PC-3 (cell line): ENCODE results near the gene UBR4. TPM values are rescaled to one million over a fixed set of nuclear protein-coding genes. Genes with fewer than 3 reads are reported as not detected.

Source experiments
- ATAC-seq: fragments of 200-7000 bp; cut with Tn5 transposase; 2 replicates; pipeline ENCODE4 v1.9.1; 2020; ENCODE audit warnings: mild to moderate bottlenecking, moderate library complexity
- BruUV-seq: library from RNA; stranded (reverse); fragments of 400-500 nt; replicated peaks from 2 replicates; lab custom pipeline; 2021; lab: Mats Ljungman, UMichigan
- CTCF ChIA-PET: fragments of 300-600 bp; sonication (Branson Sonifier 250); formaldehyde crosslinking; loops from one replicate; lab custom pipeline; 2022; ENCODE audit warnings: antibody characterized with exemption; lab: Charles Lee
- POLR2A ChIA-PET: fragments of 300-600 bp; sonication (Branson Sonifier 250); formaldehyde crosslinking; loops from one replicate; lab custom pipeline; 2022; ENCODE audit warnings: antibody characterized with exemption; ENCODE audit not compliant: unreplicated experiment; lab: Charles Lee
- DNase-seq: peaks from one replicate; pipeline ENCODE4 v3.0.0-alpha.2; 2015
- H2AFZ ChIP-seq: fragments of 300-600 bp; sonication (generic); 2 replicates; pipeline ENCODE4 v1.6.0; 2016; ENCODE audit warnings: antibody characterized with exemption, low read length
- H3F3A ChIP-seq: fragments of 300-600 bp; sonication (generic); one replicate; pipeline ENCODE4 v1.6.0; 2017; ENCODE audit warnings: antibody characterized with exemption, low read length, control low read depth, mild to moderate bottlenecking; ENCODE audit not compliant: unreplicated experiment
- H3K27ac ChIP-seq: fragments of 300-600 bp; sonication (generic); 2 replicates; pipeline ENCODE4 v1.5.1; 2016; ENCODE audit warnings: mild to moderate bottlenecking, low read length
- H3K27me3 ChIP-seq: fragments of 300-600 bp; sonication (generic); 2 replicates; pipeline ENCODE4 v1.6.1; 2016; ENCODE audit warnings: low read length, mixed read lengths
- H3K36me3 ChIP-seq: fragments of 300-600 bp; sonication (generic); 2 replicates; pipeline ENCODE4 v1.6.1; 2016; ENCODE audit warnings: low read depth, mixed run types, low read length, mixed read lengths
- H3K4me1 ChIP-seq: fragments of 300-600 bp; sonication (generic); 2 replicates; pipeline ENCODE4 v1.5.1; 2016; ENCODE audit warnings: low read length; ENCODE audit not compliant: insufficient read depth
- H3K4me2 ChIP-seq: fragments of 300-600 bp; sonication (generic); 2 replicates; pipeline ENCODE4 v1.6.0; 2016; ENCODE audit warnings: low read length
- H3K4me3 ChIP-seq: fragments of 300-600 bp; sonication (generic); 2 replicates; pipeline ENCODE4 v1.5.1; 2016; ENCODE audit warnings: mild to moderate bottlenecking, low read length, mixed read lengths
- H3K79me2 ChIP-seq: fragments of 300-600 bp; sonication (generic); 2 replicates; pipeline ENCODE4 v1.6.1; 2017; ENCODE audit warnings: low read length, mixed read lengths
- H3K9ac ChIP-seq: fragments of 300-600 bp; sonication (generic); 2 replicates; pipeline ENCODE4 v1.6.0; 2016; ENCODE audit warnings: mild to moderate bottlenecking, low read length
- H3K9me2 ChIP-seq: fragments of 300-600 bp; sonication (generic); replicated peaks from 2 replicates; pipeline ENCODE4 v1.6.1; 2016; ENCODE audit warnings: mixed run types, low read length, mixed read lengths
- H3K9me3 ChIP-seq: fragments of 300-600 bp; sonication (generic); 2 replicates; pipeline ENCODE4 v1.6.1; 2016; ENCODE audit warnings: low read length, mixed read lengths
- H4K20me1 ChIP-seq: fragments of 300-600 bp; sonication (generic); 2 replicates; pipeline ENCODE4 v1.6.1; 2016; ENCODE audit warnings: low read length, mixed read lengths
- EZH2 ChIP-seq: fragments of 300-600 bp; sonication (generic); IDR thresholded peaks from one replicate; pipeline ENCODE4 v1.6.1; 2017; ENCODE audit warnings: antibody characterized with exemption, mild to moderate bottlenecking, low read length; ENCODE audit not compliant: unreplicated experiment
- EZH2phosphoT487 ChIP-seq: fragments of 300-600 bp; sonication (generic); IDR thresholded peaks from 2 replicates; pipeline ENCODE4 v1.6.1; 2018; ENCODE audit warnings: mild to moderate bottlenecking, antibody characterized with exemption, low read length, borderline replicate concordance
- intact Hi-C: fragments of 100-400 bp; cut with micrococcal nuclease; formaldehyde crosslinking; loops from 2 replicates; pipeline ENCODE4 v1.9.0; 2023
- total RNA-seq: library from RNA; depleted of rRNA; stranded (reverse); fragments of >200 nt; gene quantifications from 2 replicates; pipeline ENCODE4 v1.2.3, GENCODE V29; 2014
- TF ChIP-seq, protein P1 (sequence below): fragments of 300-600 bp; sonication (generic); conservative IDR thresholded peaks from 2 replicates; pipeline ENCODE4 v1.5.1; 2017; ENCODE audit warnings: antibody characterized with exemption, low read depth, mild to moderate bottlenecking, low read length

UBR4 gene
- total RNA-seq, 1 experiment from 2014 or later, result 141 TPM

DNA sequence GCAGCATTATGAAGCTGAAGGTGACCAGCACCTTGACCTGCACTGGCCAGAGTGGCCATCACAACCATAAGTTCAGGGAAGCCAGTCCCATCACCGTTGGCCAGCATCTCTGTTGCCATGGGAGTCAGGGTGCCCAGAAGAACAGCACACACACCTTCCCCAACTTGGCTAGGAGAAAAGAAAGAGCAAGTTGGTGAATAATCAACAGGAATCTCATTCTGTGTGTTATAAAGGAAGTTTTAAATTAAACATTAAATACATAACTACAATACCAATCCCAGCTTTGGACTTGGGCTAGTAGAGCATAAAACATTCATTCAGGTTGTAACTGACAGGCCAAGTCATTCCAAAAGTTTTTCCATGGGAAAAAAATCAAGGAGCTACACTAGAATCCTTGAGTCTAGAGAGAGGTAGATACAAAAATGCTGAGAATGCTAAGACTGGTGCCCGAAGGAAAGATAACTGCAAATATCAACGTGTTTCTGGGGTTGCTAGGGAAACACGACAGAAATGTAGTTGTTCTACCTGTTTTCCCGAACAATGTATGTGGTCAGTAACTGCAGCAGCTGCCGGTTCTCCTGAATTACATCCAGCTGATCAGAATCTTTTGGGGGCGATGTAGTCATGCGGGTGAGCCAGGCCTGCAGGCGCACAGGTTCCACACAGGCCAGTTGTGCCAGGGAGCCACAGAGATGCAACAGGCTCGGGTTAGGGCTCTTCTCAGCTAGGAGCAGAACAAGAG, 45.6 kb downstream of the UBR4 start:
- H3K36me3 ChIP-seq, result peaks cover 90% of the 10 kb centered on the region
- no peaks in the 10 kb centered on the region for H3F3A ChIP-seq
- CTCF ChIA-PET, result interaction anchor here (0.9 kb wide), 1 partner anchor 15 kb away, joined by 4 read pairs; no protein-coding TSS in a partner anchor
- H4K20me1 ChIP-seq, result peaks cover 25% of the 10 kb centered on the region
- H3K9ac ChIP-seq, result no peak overlapping the region
- H3K79me2 ChIP-seq, result no peaks in the 10 kb centered on the region
- BruUV-seq, result no TSS peak
- no peak overlapping the region for H3K4me3 ChIP-seq
- no peak overlapping the region for H2AFZ ChIP-seq
- TF ChIP-seq, protein P1, sequence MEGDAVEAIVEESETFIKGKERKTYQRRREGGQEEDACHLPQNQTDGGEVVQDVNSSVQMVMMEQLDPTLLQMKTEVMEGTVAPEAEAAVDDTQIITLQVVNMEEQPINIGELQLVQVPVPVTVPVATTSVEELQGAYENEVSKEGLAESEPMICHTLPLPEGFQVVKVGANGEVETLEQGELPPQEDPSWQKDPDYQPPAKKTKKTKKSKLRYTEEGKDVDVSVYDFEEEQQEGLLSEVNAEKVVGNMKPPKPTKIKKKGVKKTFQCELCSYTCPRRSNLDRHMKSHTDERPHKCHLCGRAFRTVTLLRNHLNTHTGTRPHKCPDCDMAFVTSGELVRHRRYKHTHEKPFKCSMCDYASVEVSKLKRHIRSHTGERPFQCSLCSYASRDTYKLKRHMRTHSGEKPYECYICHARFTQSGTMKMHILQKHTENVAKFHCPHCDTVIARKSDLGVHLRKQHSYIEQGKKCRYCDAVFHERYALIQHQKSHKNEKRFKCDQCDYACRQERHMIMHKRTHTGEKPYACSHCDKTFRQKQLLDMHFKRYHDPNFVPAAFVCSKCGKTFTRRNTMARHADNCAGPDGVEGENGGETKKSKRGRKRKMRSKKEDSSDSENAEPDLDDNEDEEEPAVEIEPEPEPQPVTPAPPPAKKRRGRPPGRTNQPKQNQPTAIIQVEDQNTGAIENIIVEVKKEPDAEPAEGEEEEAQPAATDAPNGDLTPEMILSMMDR, result no peak
- TF ChIP-seq EZH2phosphoT487 (no peak), EZH2 (no peak)
- H3K27me3 ChIP-seq, result no peaks in the 10 kb centered on the region
- POLR2A ChIA-PET, result no interaction called here
- intact Hi-C loops, result no loop called here
- H3K4me1 ChIP-seq, result peaks cover 42% of the 10 kb centered on the region
- no peaks in the 10 kb centered on the region for H3K9me2 ChIP-seq
- H3K4me2 ChIP-seq, result no peak overlapping the region
- H3K9me3 ChIP-seq, result no peaks in the 10 kb centered on the region
- DNase-seq (peak; percentile 51), ATAC-seq (no peak)
- H3K27ac ChIP-seq, result 0 out of 2 replicates have a peak overlapping the region, but pooled peaks have one; percentile 2

DNA sequence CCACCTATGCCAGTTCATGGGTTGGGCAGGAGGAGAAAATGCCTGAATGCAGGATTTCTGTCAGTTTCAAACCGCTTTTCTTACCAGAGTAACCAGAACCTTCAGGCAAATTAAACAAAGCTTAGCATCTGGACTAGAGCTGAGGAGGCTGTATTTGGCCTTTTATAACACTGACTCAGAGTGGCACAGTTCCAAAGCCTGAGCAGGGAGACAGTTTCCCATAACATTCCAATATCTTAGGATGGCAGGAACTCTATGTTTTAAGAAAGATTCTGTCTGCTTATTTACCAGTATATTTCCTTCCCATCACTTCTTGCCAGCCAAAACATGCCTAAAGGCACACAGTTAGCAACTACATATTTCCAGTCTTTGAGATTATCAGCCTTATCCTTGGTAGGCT, 46.8 kb downstream of the UBR4 start:
- peak overlapping the region; percentile 45 for H3K27ac ChIP-seq
- no peaks in the 10 kb centered on the region for H3F3A ChIP-seq
- H3K79me2 ChIP-seq, result no peaks in the 10 kb centered on the region
- peaks cover 44% of the 10 kb centered on the region for H3K4me1 ChIP-seq
- CTCF ChIA-PET, result interaction anchor here (0.6 to 0.9 kb wide), 3 partner anchors 16 to 1524 kb away, joined by 4 read pairs; no protein-coding TSS in a partner anchor
- H3K36me3 ChIP-seq, result peaks cover 91% of the 10 kb centered on the region
- no peak overlapping the region for H3K9ac ChIP-seq
- ATAC-seq, result peak; percentile 91
- H3K4me3 ChIP-seq, result no peak overlapping the region
- peaks cover 25% of the 10 kb centered on the region for H4K20me1 ChIP-seq
- peak overlapping the region; percentile 13 for H3K4me2 ChIP-seq
- H3K9me2 ChIP-seq, result no peaks in the 10 kb centered on the region
- BruUV-seq, result no TSS peak
- DNase-seq, result peak; percentile 73
- no peaks in the 10 kb centered on the region for H3K27me3 ChIP-seq
- H2AFZ ChIP-seq, result no peak overlapping the region
- POLR2A ChIA-PET, result interaction anchor here (0.5 kb wide), 2 partner anchors 11 to 83 kb away, joined by 3 read pairs; no protein-coding TSS in a partner anchor
- TF ChIP-seq EZH2phosphoT487, result no peak
- TF ChIP-seq, protein P1, result no peak
- no peak for TF ChIP-seq EZH2
- H3K9me3 ChIP-seq, result no peaks in the 10 kb centered on the region
- intact Hi-C loops, result loop anchor here (2.0 kb wide), 1 partner anchor 40 kb away; no protein-coding TSS in a partner anchor
